H1 (cell line): Measurements from ENCODE around the gene ZCCHC10. TPM values are rescaled to one million over a fixed set of nuclear protein-coding genes. Genes with fewer than 3 reads are reported as not detected.

ENCODE experiments used
- CTCF ChIA-PET: fragments of 300-600 bp; sonication (Branson Sonifier 250); formaldehyde crosslinking; loops from one replicate; lab custom pipeline; 2021; ENCODE audit not compliant: partially characterized antibody; lab: Charles Lee
- POLR2A ChIA-PET: fragments of 300-600 bp; sonication (Branson Sonifier 250); formaldehyde crosslinking; loops from one replicate; lab custom pipeline; 2021; ENCODE audit warnings: inconsistent platforms; ENCODE audit not compliant: partially characterized antibody; lab: Charles Lee
- DNase-seq, 2 experiments: peaks; one replicate each; pipeline versions ENCODE4 v3.0.0 to v3.0.0-alpha.2; 2010 to 2022; ENCODE audit warnings: low spot score in 2 of 2, low read depth in 1 of 2, mixed read lengths in 1 of 2
- FAIRE-seq: peaks from 2 replicates; lab custom pipeline; 2011; peaks lifted over from hg19 to GRCh38; lab: Jason Lieb, UNC
- H2AFZ ChIP-seq: 2 replicates; pipeline ENCODE4 v1.8.1; 2012; ENCODE audit warnings: low read length, inconsistent platforms
- H2AK5ac ChIP-seq: 2 replicates; pipeline ENCODE4 v1.6.1; 2013; ENCODE audit warnings: low read depth, low read length
- H2BK120ac ChIP-seq: replicated peaks from 2 replicates; pipeline ENCODE3; 2013; ENCODE audit warnings: low read depth, low read length, inconsistent platforms
- H2BK12ac ChIP-seq: 2 replicates; pipeline ENCODE4 v1.6.1; 2013; ENCODE audit warnings: low read depth, low read length
- H2BK15ac ChIP-seq: 2 replicates; pipeline ENCODE4 v1.6.1; 2013; ENCODE audit warnings: low read length
- H2BK20ac ChIP-seq: 2 replicates; pipeline ENCODE4 v1.6.1; 2013; ENCODE audit warnings: low read length
- H2BK5ac ChIP-seq: 2 replicates; pipeline ENCODE4 v1.6.1; 2013; ENCODE audit warnings: low read depth, low read length
- H3K14ac ChIP-seq: 2 replicates; pipeline ENCODE4 v1.6.1; 2013; ENCODE audit warnings: inconsistent platforms; ENCODE audit not compliant: insufficient read length
- H3K18ac ChIP-seq: 2 replicates; pipeline ENCODE4 v1.6.1; 2013; ENCODE audit warnings: low read length; ENCODE audit errors: extremely low read depth
- H3K23ac ChIP-seq: 2 replicates; pipeline ENCODE4 v1.6.1; 2013; ENCODE audit warnings: inconsistent platforms; ENCODE audit not compliant: insufficient read length
- H3K23me2 ChIP-seq: 2 replicates; pipeline ENCODE4 v1.6.1; 2013; ENCODE audit warnings: low read depth, low read length
- H3K27ac ChIP-seq: 2 replicates; pipeline ENCODE4 v1.6.1; 2011; ENCODE audit warnings: low read depth, low read length, inconsistent platforms
- H3K27me3 ChIP-seq, 4 experiments: replicated peaks in 1 of 4; 1 replicate in 1 of 4; 2 replicates in 3 of 4; pipeline versions ENCODE4 v1.6.1 to v1.8.1; 2011 to 2013; ENCODE audit warnings: low read length in 3 of 4, mild to moderate bottlenecking in 3 of 4, inconsistent platforms in 2 of 4, mixed read lengths in 2 of 4, moderate library complexity in 1 of 4; ENCODE audit not compliant: control insufficient read depth in 3 of 4, insufficient read depth in 3 of 4; ENCODE audit errors: extremely low read depth in 1 of 4
- H3K36me3 ChIP-seq, 4 experiments: 2 replicates each; pipeline versions ENCODE4 v1.6.1 to v1.8.1; 2011 to 2013; ENCODE audit warnings: mild to moderate bottlenecking in 4 of 4, low read length in 3 of 4, moderate library complexity in 2 of 4, control low read depth in 1 of 4, inconsistent platforms in 1 of 4; ENCODE audit not compliant: insufficient read depth in 4 of 4, control insufficient read depth in 2 of 4
- H3K4ac ChIP-seq: replicated peaks from 2 replicates; pipeline ENCODE3; 2013; ENCODE audit warnings: low read length, low read depth, mixed read lengths, inconsistent platforms; ENCODE audit not compliant: insufficient read length
- H3K4me1 ChIP-seq, 4 experiments: replicated peaks in 1 of 4; 1 replicate in 1 of 4; 2 replicates in 3 of 4; pipeline versions ENCODE4 v1.6.1 to v1.8.1; 2011 to 2013; ENCODE audit warnings: low read length in 3 of 4, inconsistent platforms in 2 of 4, mixed read lengths in 1 of 4; ENCODE audit not compliant: insufficient read depth in 4 of 4, control insufficient read depth in 3 of 4
- H3K4me2 ChIP-seq, 2 experiments: 2 replicates each; pipeline versions ENCODE4 v1.6.1 to v1.8.1; 2011 to 2013; ENCODE audit warnings: low read depth in 2 of 2, low read length in 2 of 2, control low read depth in 1 of 2, inconsistent platforms in 1 of 2, mild to moderate bottlenecking in 1 of 2; ENCODE audit not compliant: insufficient read depth in 1 of 2
- H3K4me3 ChIP-seq, 4 experiments: fragments of 200-600, 300-600 bp in 1 of 4; sonication (generic), shearing (Covaris generic), sonication (Bioruptor Twin) in 1 of 4; 2 replicates each; pipeline versions ENCODE4 v1.5.1 to v1.8.1; 2011 to 2016; ENCODE audit warnings: low read length in 4 of 4, low read depth in 3 of 4, control low read depth in 2 of 4, inconsistent platforms in 2 of 4, mild to moderate bottlenecking in 2 of 4, mixed read lengths in 1 of 4, moderate library complexity in 1 of 4; ENCODE audit not compliant: insufficient read depth in 2 of 4; ENCODE audit errors: extremely low read depth in 1 of 4
- H3K56ac ChIP-seq: replicated peaks from 2 replicates; pipeline ENCODE3; 2013; ENCODE audit warnings: low read depth, mild to moderate bottlenecking, mixed read lengths, low read length, inconsistent platforms; ENCODE audit not compliant: insufficient read length
- H3K79me1 ChIP-seq: 2 replicates; pipeline ENCODE4 v1.6.1; 2013; ENCODE audit warnings: low read depth, low read length, control low read depth
- H3K79me2 ChIP-seq, 2 experiments: 2 replicates each; pipeline versions ENCODE4 v1.6.1 to v1.8.1; 2012 to 2013; ENCODE audit warnings: low read length in 2 of 2, mild to moderate bottlenecking in 2 of 2, inconsistent platforms in 1 of 2; ENCODE audit not compliant: insufficient read depth in 2 of 2, control insufficient read depth in 1 of 2
- H3K9ac ChIP-seq, 4 experiments: replicated peaks in 1 of 4; 1 replicate in 1 of 4; 2 replicates in 3 of 4; pipeline versions ENCODE4 v1.6.1 to v1.8.1; 2011 to 2013; ENCODE audit warnings: low read depth in 3 of 4, low read length in 3 of 4, control low read depth in 2 of 4, mild to moderate bottlenecking in 2 of 4, moderate library complexity in 2 of 4, inconsistent platforms in 1 of 4; ENCODE audit errors: extremely low read depth in 1 of 4
- H3K9me3 ChIP-seq, 2 experiments: 2 replicates each; pipeline versions ENCODE4 v1.6.1 to v1.8.1; 2012 to 2013; ENCODE audit warnings: mild to moderate bottlenecking in 2 of 2, moderate library complexity in 2 of 2, control low read depth in 1 of 2, inconsistent platforms in 1 of 2, low read depth in 1 of 2, low read length in 1 of 2, mixed read lengths in 1 of 2; ENCODE audit not compliant: insufficient read depth in 2 of 2
- H4K20me1 ChIP-seq, 2 experiments: replicated peaks in 1 of 2; 2 replicates each; pipeline versions ENCODE3 to v1.8.1; 2011 to 2013; ENCODE audit warnings: inconsistent platforms in 2 of 2, low read length in 2 of 2, mild to moderate bottlenecking in 1 of 2; ENCODE audit not compliant: insufficient read depth in 2 of 2, control insufficient read depth in 1 of 2
- H4K5ac ChIP-seq: 2 replicates; pipeline ENCODE4 v1.6.1; 2013; ENCODE audit warnings: low read length, low read depth, mixed read lengths, inconsistent platforms; ENCODE audit not compliant: insufficient read length
- H4K8ac ChIP-seq: 2 replicates; pipeline ENCODE4 v1.8.0; 2013; ENCODE audit warnings: mild to moderate bottlenecking, moderate library complexity, low read length, inconsistent platforms; ENCODE audit not compliant: insufficient read depth; ENCODE audit errors: extremely low read depth
- H4K91ac ChIP-seq: replicated peaks from 2 replicates; pipeline ENCODE3; 2013; ENCODE audit warnings: low read length, mixed read lengths, inconsistent platforms; ENCODE audit not compliant: insufficient read length
- FOSL1 ChIP-seq: IDR thresholded peaks from 2 replicates; pipeline ENCODE4 v1.6.1; 2011; ENCODE audit warnings: mild to moderate bottlenecking, low read depth, low read length, moderate library complexity; ENCODE audit not compliant: insufficient read depth
- GABPA ChIP-seq: IDR thresholded peaks from 2 replicates; pipeline ENCODE4 v1.6.1; 2011; ENCODE audit warnings: mild to moderate bottlenecking, low read length, moderate library complexity, borderline replicate concordance; ENCODE audit not compliant: insufficient read depth
- WGBS, 2 experiments: shearing (Covaris generic) in 1 of 2; methylation state at CpG; one replicate each; pipeline versions ENCODE4 v1.1.6 to v1.1.7; 2013 to 2015; ENCODE audit warnings: low lambda C conversion rate in 2 of 2, mixed read lengths in 2 of 2, inconsistent platforms in 1 of 2, low coverage in 1 of 2, missing lambda C conversion rate in 1 of 2; ENCODE audit not compliant: insufficient replicate concordance in 2 of 2, insufficient coverage in 1 of 2, insufficient read length in 1 of 2; ENCODE audit errors: extremely low coverage in 1 of 2, missing lambda C conversion rate in 1 of 2; 5-methylcytosine and 5-hydroxymethylcytosine counted together
- polyA plus RNA-seq, 7 experiments: library from polyadenylated mRNA; depleted of rRNA in 3 of 7; stranded (reverse) in 5 of 7; unstranded in 2 of 7; fragments of >200 nt in 5 of 7; fragments of 200-250 nt in 2 of 7; gene quantifications; 1 replicate in 5 of 7; 2 replicates in 1 of 7; 4 replicates in 1 of 7; pipeline versions ENCODE4 v1.2.1 to v1.2.3, GENCODE V29; 2011 to 2013; ENCODE audit warnings: missing spikeins in 2 of 7, mixed read lengths in 2 of 7
- total RNA-seq: library from RNA; stranded (reverse); fragmentation: NEBNext Ultra II Directional; extraction: Animal tissue kit (Norgen Biotek cat#: 25700); gene quantifications from 2 replicates; pipeline ENCODE4 v1.2.1, GENCODE V29; 2021
- TF ChIP-seq, protein P1 (sequence below): IDR thresholded peaks from 2 replicates; pipeline ENCODE4 v1.6.1; 2012; ENCODE audit warnings: low read length, inconsistent platforms

Gene ZCCHC10
- total and polyA plus RNA-seq, 2 of the 8 experiments (the other 6 are each of a cell fraction or from before 2014, with no cell fraction given): 22.4 to 32.9 TPM

DNA sequence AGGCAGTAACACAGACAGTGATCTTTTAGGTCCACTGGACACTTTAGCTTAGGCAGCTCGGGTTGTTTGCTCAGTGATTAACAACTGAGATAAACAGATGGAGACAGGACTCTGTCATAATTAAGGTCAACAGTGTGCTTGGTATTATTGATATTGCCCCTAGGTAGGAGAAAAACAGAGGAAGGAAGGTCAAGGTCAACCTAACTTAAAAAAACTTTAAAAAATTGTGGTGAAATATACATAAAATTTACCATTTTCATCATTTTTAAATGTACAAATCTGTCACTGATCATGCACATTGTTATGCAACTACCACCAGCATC, 23.3 kb upstream of the ZCCHC10 start:
- Histone ChIP-seq H3K23ac (no peak overlapping the region), H3K36me3 (no peaks in the 10 kb centered on the region), H3K4ac (peak overlapping the region; percentile 97), H3K79me1 (no peaks in the 10 kb centered on the region), H3K4me1 (peaks cover 0 to 8% (median 2%) of the 10 kb centered on the region in 4 experiments; a peak in 4 of 7 replicates), H4K5ac (no peak overlapping the region), H2BK5ac (peak overlapping the region; percentile 73; the same call in 1 of the 2 replicates), H2BK15ac (no peak overlapping the region), H4K91ac (peak overlapping the region; percentile 79), H3K9me3 (no peaks in the 10 kb centered on the region), H2AFZ (no peak overlapping the region), H3K79me2 (peaks cover 25 to 28% of the 10 kb centered on the region in 2 experiments), H3K14ac (no peak overlapping the region), H3K4me2 (peak overlapping the region in 1 of 2 experiments; percentile 95; a peak in 1 of 4 replicates), H4K20me1 (peaks cover 2 to 12% of the 10 kb centered on the region in 2 experiments), H2BK120ac (peak overlapping the region; percentile 12), H3K56ac (no peak overlapping the region), H3K23me2 (peaks cover 10% of the 10 kb centered on the region), H2BK12ac (no peak overlapping the region), H3K18ac (no peak overlapping the region), H3K4me3 (no peak overlapping the region), H3K27me3 (no peaks in the 10 kb centered on the region), H3K27ac (no peak overlapping the region), H3K9ac (0 out of 7 replicates have a peak overlapping the region, but pooled peaks of 1 of the 4 experiments have one; percentile 33), H2BK20ac (0 out of 2 replicates have a peak overlapping the region, but pooled peaks have one; percentile 62), H4K8ac (no peak overlapping the region), H2AK5ac (no peak overlapping the region)
- TF ChIP-seq GABPA (no peak), FOSL1 (no peak)
- TF ChIP-seq, protein P1, sequence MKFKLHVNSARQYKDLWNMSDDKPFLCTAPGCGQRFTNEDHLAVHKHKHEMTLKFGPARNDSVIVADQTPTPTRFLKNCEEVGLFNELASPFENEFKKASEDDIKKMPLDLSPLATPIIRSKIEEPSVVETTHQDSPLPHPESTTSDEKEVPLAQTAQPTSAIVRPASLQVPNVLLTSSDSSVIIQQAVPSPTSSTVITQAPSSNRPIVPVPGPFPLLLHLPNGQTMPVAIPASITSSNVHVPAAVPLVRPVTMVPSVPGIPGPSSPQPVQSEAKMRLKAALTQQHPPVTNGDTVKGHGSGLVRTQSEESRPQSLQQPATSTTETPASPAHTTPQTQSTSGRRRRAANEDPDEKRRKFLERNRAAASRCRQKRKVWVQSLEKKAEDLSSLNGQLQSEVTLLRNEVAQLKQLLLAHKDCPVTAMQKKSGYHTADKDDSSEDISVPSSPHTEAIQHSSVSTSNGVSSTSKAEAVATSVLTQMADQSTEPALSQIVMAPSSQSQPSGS: no peak
- FAIRE-seq (no peak), DNase-seq (no peak)
- 83% methylated on average over 1 of the region's 1 CpG; no CpG with 5 or more reads in 1 of the 2 experiments for WGBS, 2 experiments
- POLR2A ChIA-PET: interaction anchor here (0.6 to 6.6 kb wide), 6 partner anchors 10 to 88 kb away, joined by 3 to 104 read pairs (median 28); partner anchors contain the start of genes AFF4 and ZCCHC10
- CTCF ChIA-PET: interaction anchor here (0.9 kb wide), 1 partner anchor 60 kb away, joined by 3 read pairs; no protein-coding TSS in a partner anchor
